ENCODE results near the gene CYTH3. TPM values are rescaled to one million over a fixed set of nuclear protein-coding genes. Genes with fewer than 3 reads are reported as not detected.

CYTH3 gene
- polyA plus RNA-seq, 2 of the 4 experiments (the other 2 are of a cell fraction) = 18.6 to 24.2 TPM

DNA sequence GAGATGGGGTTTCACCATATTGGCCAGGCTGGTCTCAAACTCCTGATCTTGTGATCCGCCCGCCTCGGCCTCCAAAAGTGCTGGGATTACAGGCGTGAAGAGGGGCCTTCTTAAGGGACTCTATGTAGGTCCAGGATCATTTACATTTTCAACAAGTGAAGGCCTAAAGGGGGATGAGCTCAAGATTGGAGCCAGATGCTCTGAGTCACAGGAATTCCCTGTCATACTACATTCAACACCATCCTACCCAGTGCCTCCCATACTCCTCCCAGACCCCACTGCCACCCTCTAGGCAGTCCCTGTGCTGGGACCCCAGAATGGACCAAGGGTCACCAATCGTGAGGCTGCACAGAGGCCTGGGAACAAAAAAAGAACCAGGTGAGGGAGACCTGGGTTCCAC is 29.9 kb downstream of the CYTH3 start:
- WGBS (ENCODE audit: missing lambda C conversion rate) = 91% methylated on average over 5 of the region's 5 CpGs
- ChIA-PET POLR2A (no interaction called here), CTCF (interaction anchor here (0.9 kb wide), 1 partner anchor 34 kb away, joined by 3 read pairs; no protein-coding TSS in a partner anchor)
- Histone ChIP-seq H3K9me3 (no peaks in the 10 kb centered on the region), H3K4me3 (no peak overlapping the region), H3K27ac (no peak overlapping the region), H3K4me1 (peaks cover 24% of the 10 kb centered on the region; the same call in 2 of the 3 replicates), H3K4me2 (no peak overlapping the region)
- TF ChIP-seq BCL3 (IDR thresholded peaks at IDR 0.05) (no peak), ESRRA (IDR thresholded peaks at IDR 0.05; ENCODE audit: borderline replicate concordance, low read length) (no peak), NR3C1 (IDR thresholded peaks at IDR 0.05) (no peak), CTCF (IDR thresholded peaks at IDR 0.05) (no peak), HOXA7 (CRISPR knock-in tag; IDR thresholded peaks at IDR 0.05) (no peak), ZSCAN20 (CRISPR knock-in tag; IDR thresholded peaks at IDR 0.05) (no peak), ZFP36 (IDR thresholded peaks at IDR 0.05; ENCODE audit: borderline replicate concordance, partially characterized antibody) (no peak), POLR2A (IDR thresholded peaks at IDR 0.05; ENCODE audit: low read length) (no peak), NFE2L2 (conservative IDR thresholded peaks at IDR 0.05; ENCODE audit: low read length) (no peak), PHF8 (IDR thresholded peaks at IDR 0.05; ENCODE audit: borderline replicate concordance, low read depth) (no peak), EHMT2 (IDR thresholded peaks at IDR 0.05; ENCODE audit: low read depth) (no peak), FOSB (CRISPR knock-in tag; IDR thresholded peaks at IDR 0.05) (no peak), TFCP2L1 (CRISPR knock-in tag; IDR thresholded peaks at IDR 0.05) (no peak)
- TF ChIP-seq, protein P1, sequence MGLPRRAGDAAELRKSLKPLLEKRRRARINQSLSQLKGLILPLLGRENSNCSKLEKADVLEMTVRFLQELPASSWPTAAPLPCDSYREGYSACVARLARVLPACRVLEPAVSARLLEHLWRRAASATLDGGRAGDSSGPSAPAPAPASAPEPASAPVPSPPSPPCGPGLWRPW (IDR thresholded peaks at IDR 0.05) = no peak
- TF ChIP-seq, protein P2, sequence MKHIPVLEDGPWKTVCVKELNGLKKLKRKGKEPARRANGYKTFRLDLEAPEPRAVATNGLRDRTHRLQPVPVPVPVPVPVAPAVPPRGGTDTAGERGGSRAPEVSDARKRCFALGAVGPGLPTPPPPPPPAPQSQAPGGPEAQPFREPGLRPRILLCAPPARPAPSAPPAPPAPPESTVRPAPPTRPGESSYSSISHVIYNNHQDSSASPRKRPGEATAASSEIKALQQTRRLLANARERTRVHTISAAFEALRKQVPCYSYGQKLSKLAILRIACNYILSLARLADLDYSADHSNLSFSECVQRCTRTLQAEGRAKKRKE (CRISPR knock-in tag; IDR thresholded peaks at IDR 0.05; ENCODE audit: low read depth) = no peak
- no peak for FAIRE-seq
- DNase-seq (ENCODE audit: low read depth in 1 of 2, low spot score in 1 of 2) = no peak
- ATAC-seq = peak; percentile 34 to 50; a peak in 3 of 6 replicates

DNA sequence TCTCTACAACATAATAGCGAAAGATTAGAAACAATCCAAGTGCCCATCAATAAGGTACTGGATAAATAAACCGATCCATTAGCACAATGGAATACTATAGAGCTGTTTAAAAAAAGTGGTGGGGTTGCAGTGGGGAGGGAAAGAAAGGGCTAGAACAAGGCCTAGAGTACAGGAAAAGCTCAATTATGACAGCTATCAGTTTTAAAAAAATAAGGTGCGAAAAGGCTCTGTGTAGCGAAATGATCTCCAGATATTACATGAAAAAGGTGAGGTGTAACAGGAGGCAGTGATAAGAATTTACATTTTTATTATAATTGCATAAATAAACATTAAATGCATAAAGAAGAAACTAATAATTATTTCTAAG is 30.8 kb downstream of the CYTH3 start:
- no peak for DNase-seq (ENCODE audit: low read depth in 1 of 2, low spot score in 1 of 2)
- Histone ChIP-seq H3K4me3 (no peak overlapping the region), H3K9me3 (no peaks in the 10 kb centered on the region), H3K4me1 (peaks cover 16% of the 10 kb centered on the region; the same call in 2 of the 3 replicates), H3K4me2 (no peak overlapping the region), H3K27ac (no peak overlapping the region)
- TF ChIP-seq EHF (CRISPR knock-in tag; IDR thresholded peaks at IDR 0.05) (no peak), GATA3 (IDR thresholded peaks at IDR 0.05; ENCODE audit: borderline replicate concordance) (no peak), ZC3H11A (IDR thresholded peaks at IDR 0.05) (no peak), USF2 (IDR thresholded peaks at IDR 0.05) (no peak), MAZ (IDR thresholded peaks at IDR 0.05; ENCODE audit: borderline replicate concordance, low read depth, low read length) (no peak), NR3C1 (IDR thresholded peaks at IDR 0.05) (no peak), KDM5A (IDR thresholded peaks at IDR 0.05) (no peak), HEYL (CRISPR knock-in tag; IDR thresholded peaks at IDR 0.05) (no peak), KDM1A (IDR thresholded peaks at IDR 0.05; ENCODE audit: low read depth) (no peak), RARB (CRISPR knock-in tag; IDR thresholded peaks at IDR 0.05) (no peak), CTCF (IDR thresholded peaks at IDR 0.05) (no peak), POLR2A (IDR thresholded peaks at IDR 0.05; ENCODE audit: low read length) (no peak), FOXS1 (CRISPR knock-in tag; IDR thresholded peaks at IDR 0.05) (no peak), EP300 (IDR thresholded peaks at IDR 0.05) (no peak), MYC (IDR thresholded peaks at IDR 0.05; ENCODE audit: borderline replicate concordance, low read length) (no peak), SMC3 (IDR thresholded peaks at IDR 0.05) (no peak), BCL3 (IDR thresholded peaks at IDR 0.05) (no peak), HDAC2 (IDR thresholded peaks at IDR 0.05) (no peak), RFX5 (IDR thresholded peaks at IDR 0.05) (no peak)
- TF ChIP-seq, protein P2 (CRISPR knock-in tag; IDR thresholded peaks at IDR 0.05; ENCODE audit: low read depth) = no peak
- CTCF ChIA-PET = interaction anchor here (0.8 kb wide), 1 partner anchor 9 kb away, joined by 3 read pairs; no protein-coding TSS in a partner anchor
- FAIRE-seq = no peak
- ATAC-seq = no peak
- 94% methylated on average over 4 of the region's 4 CpGs for WGBS (ENCODE audit: missing lambda C conversion rate)
- POLR2A ChIA-PET = no interaction called here

All from A549 (cell line).